NCI-H774 (cell line): ENCODE measurements around the gene KYAT1.
"Not testable (repeated sequence)": the region's sequence is repeated elsewhere in the genome, so short reads cannot be mapped to it uniquely, and the experiment has no call there.

Experiments
- DNase-seq: peaks from one replicate; lab custom pipeline; 2025; lab: John Stamatoyannopoulos, UW

KYAT1 gene

GRCh38 chr9:128885376-128885775 lies 3.6 kb upstream of the KYAT1 start:
- no peak for DNase-seq

DNA sequence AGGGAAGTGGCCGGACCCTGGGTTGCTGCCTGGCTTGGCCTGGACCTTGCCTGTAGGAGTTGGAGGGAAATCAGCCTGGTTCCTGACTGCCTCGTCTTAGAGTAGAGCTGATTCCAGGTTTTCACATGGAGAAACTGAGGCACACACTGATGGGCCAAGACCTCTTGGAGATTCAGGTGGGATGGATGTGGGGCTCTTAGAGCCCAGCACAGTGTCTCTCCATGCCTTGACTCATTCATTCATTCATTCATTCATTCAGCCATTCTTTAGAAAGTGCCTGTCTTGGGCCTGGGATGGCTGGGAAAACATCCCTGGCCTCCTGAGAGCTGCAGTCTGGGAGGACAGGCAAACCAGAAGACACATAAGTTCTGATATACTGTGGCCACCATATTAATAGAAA lies 2.4 kb upstream of the KYAT1 start:
- DNase-seq = no peak

GRCh38 chr9:128882677-128883603 lies 1.2 kb upstream of the KYAT1 start:
- no peak for DNase-seq

GRCh38 chr9:128877852-128878251 lies 3.9 kb downstream of the KYAT1 start:
- DNase-seq = no peak

DNA sequence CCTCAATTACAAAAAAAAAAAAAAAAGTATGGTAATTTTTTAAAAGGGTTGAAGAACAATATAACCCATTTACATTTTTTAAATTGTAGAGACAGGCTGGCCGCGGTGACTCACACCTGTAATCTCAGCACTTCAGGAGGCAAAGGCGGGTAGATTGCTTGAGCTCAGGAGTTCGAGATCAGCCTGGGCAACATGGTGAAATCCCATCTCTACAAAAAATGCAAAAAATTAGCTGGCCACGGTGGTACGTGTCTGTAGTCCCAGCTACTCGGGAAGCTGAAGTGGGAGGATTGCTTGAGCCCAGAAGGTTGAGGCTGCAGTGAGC lies 10.8 kb downstream of the KYAT1 start:
- DNase-seq = not testable (repeated sequence)

- DNase-seq = no peak
These were observed 11.4 kb downstream of the KYAT1 start for GRCh38 chr9:128870128-128870940.

GRCh38 chr9:128863647-128864046 lies 18.1 kb downstream of the KYAT1 start:
- DNase-seq = peak; percentile 53

GRCh38 chr9:128862401-128862851 lies 19.3 kb downstream of the KYAT1 start:
- no peak for DNase-seq

- DNase-seq = no peak
These were observed 20.2 kb downstream of the KYAT1 start for GRCh38 chr9:128861501-128861900.

GRCh38 chr9:128860937-128861336 lies 20.8 kb downstream of the KYAT1 start:
- no peak for DNase-seq

DNA sequence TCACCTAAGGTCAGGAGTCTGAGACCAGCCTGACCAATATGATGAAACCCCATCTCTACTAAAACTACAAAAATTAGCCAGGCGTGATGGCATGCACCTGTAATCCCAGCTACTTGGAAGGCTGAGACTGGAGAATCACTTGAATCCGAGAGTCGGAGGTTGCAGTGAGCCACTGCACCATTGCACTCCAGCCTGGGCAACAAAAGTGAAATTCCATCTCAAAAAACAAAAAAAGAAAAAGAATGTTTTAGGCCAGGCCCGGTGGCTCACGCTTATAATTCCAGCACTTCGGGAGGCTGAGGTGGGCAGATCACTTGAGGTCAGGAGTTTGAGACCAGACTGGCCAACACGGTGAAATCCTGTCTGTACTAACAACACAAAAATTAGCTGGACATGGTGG lies 23.3 kb downstream of the KYAT1 start:
- DNase-seq = not testable (repeated sequence)

DNA sequence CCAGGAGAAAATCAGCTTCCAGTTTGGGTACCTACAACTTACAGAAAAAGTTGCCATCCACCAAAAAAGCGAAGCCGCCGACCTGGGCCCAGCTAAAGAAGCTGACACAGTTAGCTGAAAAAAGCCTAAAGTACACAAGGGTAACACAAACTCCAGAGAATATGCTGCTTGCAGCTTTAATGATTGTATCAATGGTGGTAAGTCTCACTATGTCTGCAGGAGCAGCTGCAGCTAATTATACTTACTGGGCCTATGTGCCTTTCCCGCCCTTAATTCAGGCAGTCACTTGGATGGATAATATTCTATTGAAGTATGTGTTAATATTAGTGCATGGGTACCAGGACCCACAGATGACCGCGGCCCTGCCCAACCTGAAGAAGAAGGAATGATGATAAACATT lies 27.3 kb downstream of the KYAT1 start:
- not testable (repeated sequence) for DNase-seq

DNA sequence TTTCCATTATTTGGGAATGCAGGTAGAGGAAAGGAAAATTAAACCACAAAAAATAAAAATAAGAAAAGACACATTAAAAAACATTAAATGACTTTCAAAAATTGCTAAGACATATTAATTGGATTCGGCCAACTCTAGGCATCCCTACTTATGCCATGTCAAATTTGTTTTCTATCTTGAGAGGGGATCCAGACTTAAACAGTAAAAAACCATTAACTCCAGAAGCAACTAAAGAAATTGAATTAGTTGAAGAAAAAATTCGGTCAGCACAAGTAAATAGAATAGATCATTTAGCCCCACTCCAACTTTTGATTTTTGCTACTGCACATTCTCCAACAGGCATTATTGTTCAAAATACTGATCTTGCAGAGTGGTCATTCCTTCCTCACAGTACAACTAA lies 29.1 kb downstream of the KYAT1 start:
- not testable (repeated sequence) for DNase-seq

- DNase-seq = not testable (repeated sequence)
These were observed 29.8 kb downstream of the KYAT1 start for GRCh38 chr9:128851779-128852600.

- not testable (repeated sequence) for DNase-seq
These were observed 30.7 kb downstream of the KYAT1 start for GRCh38 chr9:128851024-128851423.

GRCh38 chr9:128847803-128848202 lies 33.9 kb downstream of the KYAT1 start:
- DNase-seq = no peak

GRCh38 chr9:128846680-128847030 lies 35.1 kb downstream of the KYAT1 start:
- no peak for DNase-seq

GRCh38 chr9:128845186-128845931 lies 36.4 kb downstream of the KYAT1 start:
- no peak for DNase-seq

- DNase-seq = not testable (repeated sequence)
These were observed 38.6 kb downstream of the KYAT1 start for GRCh38 chr9:128843171-128843570.

GRCh38 chr9:128841694-128842492 lies 39.9 kb downstream of the KYAT1 start:
- DNase-seq = no peak

GRCh38 chr9:128840524-128840923 lies 41.2 kb downstream of the KYAT1 start:
- DNase-seq = no peak
